AG09309 (cell line): ENCODE results near the gene CCDC73.
"Not testable (repeated sequence)": the region's sequence is repeated elsewhere in the genome, so short reads cannot be mapped to it uniquely, and the experiment has no call there.

Experiments
- DNase-seq: peaks from one replicate; pipeline ENCODE4 v3.0.0-alpha.2; 2010; ENCODE audit warnings: low read depth
- H3K4me3 ChIP-seq: 2 replicates; pipeline ENCODE4 v1.5.1; 2011; ENCODE audit warnings: mild to moderate bottlenecking, low read depth, low read length, moderate library complexity; ENCODE audit not compliant: control insufficient read depth
- CTCF ChIP-seq: IDR thresholded peaks from 2 replicates; pipeline ENCODE4 v1.5.1; 2011; ENCODE audit warnings: mild to moderate bottlenecking, low read depth, low read length, inconsistent platforms; ENCODE audit not compliant: insufficient read depth, control insufficient read depth; ENCODE audit errors: missing control alignments

CCDC73 gene

GRCh38 chr11:32613500-32614151 lies 180.8 kb downstream of the CCDC73 start:
- no peak for DNase-seq
- H3K4me3 ChIP-seq, result no peak overlapping the region
- TF ChIP-seq CTCF, result no peak

GRCh38 chr11:32610797-32611352 lies 183.6 kb downstream of the CCDC73 start:
- no peak overlapping the region for H3K4me3 ChIP-seq
- TF ChIP-seq CTCF, result no peak
- DNase-seq, result no peak

GRCh38 chr11:32608826-32609225 lies 185.6 kb downstream of the CCDC73 start:
- DNase-seq, H3K4me3 ChIP-seq: not testable (repeated sequence)

GRCh38 chr11:32606220-32606619 lies 188.2 kb downstream of the CCDC73 start:
- no peak for TF ChIP-seq CTCF
- H3K4me3 ChIP-seq, result no peak overlapping the region
- no peak for DNase-seq

DNA sequence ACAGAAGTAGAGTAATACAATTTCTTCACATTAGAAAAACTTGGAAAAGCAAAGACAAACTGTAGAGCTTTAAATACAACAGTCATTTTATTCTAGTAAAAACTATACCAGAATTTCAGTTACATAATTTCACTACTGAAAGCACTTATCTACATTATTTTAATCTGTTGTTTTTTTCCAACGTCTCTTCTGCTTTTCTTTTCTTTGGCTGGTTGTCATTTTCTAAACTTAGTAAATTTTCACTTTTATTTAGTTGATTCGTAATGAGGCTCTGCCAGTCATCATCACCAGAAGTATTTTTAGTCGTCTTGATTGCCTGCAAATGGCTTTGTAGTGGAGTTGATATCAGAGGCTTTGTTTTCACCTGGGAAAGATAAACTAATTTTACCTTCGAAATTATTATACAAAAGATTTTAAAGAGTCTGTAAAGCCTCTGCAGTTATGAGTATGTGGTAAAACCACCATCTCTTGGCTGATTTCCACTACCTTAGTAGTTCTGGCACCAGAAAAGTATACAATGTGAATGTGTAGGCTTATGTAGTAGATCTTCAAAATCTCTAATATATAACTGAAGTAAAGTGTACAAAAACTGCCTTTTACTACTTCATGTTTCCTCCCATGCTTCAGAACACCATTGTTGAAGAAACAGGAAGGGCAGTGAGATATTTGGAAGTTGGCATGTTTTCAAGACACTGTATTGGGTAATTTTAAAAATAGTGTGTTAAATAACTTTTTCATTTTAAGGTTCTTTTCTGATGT lies 191.6 kb downstream of the CCDC73 start:
- no peak overlapping the region for H3K4me3 ChIP-seq
- no peak for TF ChIP-seq CTCF
- no peak for DNase-seq

- no peak for DNase-seq
- no peak overlapping the region for H3K4me3 ChIP-seq
- TF ChIP-seq CTCF, result no peak
Measured at GRCh38 chr11:32597921-32598320, 196.5 kb downstream of the CCDC73 start.

GRCh38 chr11:32596114-32596513 lies 198.3 kb downstream of the CCDC73 start:
- H3K4me3 ChIP-seq, DNase-seq: not testable (repeated sequence)

DNA sequence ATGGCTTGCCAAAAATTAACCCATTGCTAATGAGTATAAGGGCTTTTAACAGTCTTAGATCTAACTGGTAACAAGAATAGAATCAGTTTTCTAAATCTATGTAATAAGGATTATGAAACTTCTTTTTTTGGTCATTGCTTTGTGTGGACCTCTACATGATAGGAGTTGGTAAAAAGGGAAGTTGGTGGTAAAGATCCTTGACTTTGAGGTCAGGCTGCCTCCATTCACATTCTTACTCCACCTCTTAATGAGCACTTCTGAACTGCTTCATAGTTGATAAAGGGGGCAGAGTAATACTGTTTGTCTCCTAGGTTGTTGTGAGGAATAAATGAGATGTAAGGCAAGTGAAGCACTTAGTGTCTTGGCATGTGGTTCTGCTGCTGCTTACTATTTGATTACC lies 200.2 kb downstream of the CCDC73 start:
- no peak for DNase-seq
- TF ChIP-seq CTCF, result no peak
- no peak overlapping the region for H3K4me3 ChIP-seq
